Stimulated activated effector memory CD8-positive, alpha-beta T cell treated with anti-CD3 and anti-CD28 coated beads, Interleukin-12 subunit alpha, Interleukin-12 subunit beta, amount 100 ng/mL, for 72 hours (primary cell): ENCODE data around the gene LRRTM4.

Source experiments
- ATAC-seq: fragments of 150-1000 bp; cut with Tn5 transposase; 2 replicates; pipeline ENCODE4 v1.10.0; 2021
- DNase-seq, 2 donors: peaks; one replicate each; pipeline ENCODE4 v3.0.0; 2021 to 2022; ENCODE audit warnings: low spot score in 2 of 2
- H3K27ac Mint-ChIP-seq: one replicate; pipeline ENCODE4 v1.8.0; 2022; ENCODE audit warnings: mild to moderate bottlenecking, mixed read lengths
- H3K36me3 Mint-ChIP-seq: one replicate; pipeline ENCODE4 v1.8.0; 2022; ENCODE audit warnings: mild to moderate bottlenecking, mixed read lengths
- H3K4me1 Mint-ChIP-seq: one replicate; pipeline ENCODE4 v1.8.0; 2022; ENCODE audit warnings: mixed read lengths
- H3K4me3 Mint-ChIP-seq: one replicate; pipeline ENCODE4 v1.8.0; 2022; ENCODE audit warnings: mild to moderate bottlenecking, mixed read lengths
- H3K9me3 Mint-ChIP-seq: one replicate; pipeline ENCODE4 v1.8.0; 2022; ENCODE audit warnings: mixed read lengths

Gene LRRTM4

GRCh38 chr2:77005522-77005921 is 516.7 kb downstream of the LRRTM4 start:
- no peak for ATAC-seq
- Mint-ChIP-seq H3K4me3 (no peak overlapping the region), H3K27ac (no peak overlapping the region), H3K36me3 (no peaks in the 10 kb centered on the region), H3K9me3 (peaks cover 13% of the 10 kb centered on the region), H3K4me1 (no peaks in the 10 kb centered on the region)
- DNase-seq: no peak

GRCh38 chr2:77001895-77002294 is 520.3 kb downstream of the LRRTM4 start:
- Mint-ChIP-seq H3K4me3 (no peak overlapping the region), H3K36me3 (no peaks in the 10 kb centered on the region), H3K9me3 (peaks cover 21% of the 10 kb centered on the region), H3K4me1 (no peaks in the 10 kb centered on the region), H3K27ac (no peak overlapping the region)
- DNase-seq (no peak), ATAC-seq (no peak)

GRCh38 chr2:76998704-76999103 is 523.5 kb downstream of the LRRTM4 start:
- DNase-seq: no peak
- H3K4me3 Mint-ChIP-seq: no peak overlapping the region
- H3K36me3 Mint-ChIP-seq: no peaks in the 10 kb centered on the region
- H3K4me1 Mint-ChIP-seq: no peaks in the 10 kb centered on the region
- peaks cover 14% of the 10 kb centered on the region for H3K9me3 Mint-ChIP-seq
- no peak overlapping the region for H3K27ac Mint-ChIP-seq
- ATAC-seq: no peak

- Mint-ChIP-seq H3K9me3 (peaks cover 14% of the 10 kb centered on the region), H3K4me3 (no peak overlapping the region), H3K36me3 (no peaks in the 10 kb centered on the region), H3K4me1 (no peaks in the 10 kb centered on the region), H3K27ac (no peak overlapping the region)
- ATAC-seq (no peak), DNase-seq (no peak)
These were observed 524.0 kb downstream of the LRRTM4 start for GRCh38 chr2:76998152-76998551.

GRCh38 chr2:76997296-76997695 is 524.9 kb downstream of the LRRTM4 start:
- Mint-ChIP-seq H3K36me3 (no peaks in the 10 kb centered on the region), H3K9me3 (peaks cover 11% of the 10 kb centered on the region), H3K4me3 (no peak overlapping the region), H3K4me1 (no peaks in the 10 kb centered on the region), H3K27ac (no peak overlapping the region)
- no peak for DNase-seq
- ATAC-seq: no peak

- no peak overlapping the region for H3K4me3 Mint-ChIP-seq
- no peaks in the 10 kb centered on the region for H3K4me1 Mint-ChIP-seq
- peaks cover 13% of the 10 kb centered on the region for H3K9me3 Mint-ChIP-seq
- DNase-seq: no peak
- ATAC-seq: no peak
- H3K36me3 Mint-ChIP-seq: no peaks in the 10 kb centered on the region
- no peak overlapping the region for H3K27ac Mint-ChIP-seq
These were observed 536.6 kb downstream of the LRRTM4 start for GRCh38 chr2:76985387-76986136.

- DNase-seq: no peak
- H3K27ac Mint-ChIP-seq: no peak overlapping the region
- no peaks in the 10 kb centered on the region for H3K36me3 Mint-ChIP-seq
- no peaks in the 10 kb centered on the region for H3K4me1 Mint-ChIP-seq
- H3K9me3 Mint-ChIP-seq: peaks cover 15% of the 10 kb centered on the region
- no peak for ATAC-seq
- no peak overlapping the region for H3K4me3 Mint-ChIP-seq
These were observed 537.8 kb downstream of the LRRTM4 start for GRCh38 chr2:76984359-76984758.

- H3K4me3 Mint-ChIP-seq: no peak overlapping the region
- ATAC-seq: no peak
- H3K36me3 Mint-ChIP-seq: no peaks in the 10 kb centered on the region
- peaks cover 9% of the 10 kb centered on the region for H3K9me3 Mint-ChIP-seq
- H3K4me1 Mint-ChIP-seq: no peaks in the 10 kb centered on the region
- H3K27ac Mint-ChIP-seq: no peak overlapping the region
- no peak for DNase-seq
These were observed 541.9 kb downstream of the LRRTM4 start for GRCh38 chr2:76980067-76980787.

- ATAC-seq: no peak
- H3K9me3 Mint-ChIP-seq: peaks cover 6% of the 10 kb centered on the region
- no peak for DNase-seq
- H3K36me3 Mint-ChIP-seq: no peaks in the 10 kb centered on the region
- H3K4me3 Mint-ChIP-seq: no peak overlapping the region
- H3K4me1 Mint-ChIP-seq: no peaks in the 10 kb centered on the region
- H3K27ac Mint-ChIP-seq: no peak overlapping the region
These were observed 544.1 kb downstream of the LRRTM4 start for GRCh38 chr2:76977846-76978727.

GRCh38 chr2:76975752-76976151 is 546.4 kb downstream of the LRRTM4 start:
- H3K4me1 Mint-ChIP-seq: no peaks in the 10 kb centered on the region
- DNase-seq (no peak), ATAC-seq (no peak)
- H3K27ac Mint-ChIP-seq: no peak overlapping the region
- peaks cover 9% of the 10 kb centered on the region for H3K9me3 Mint-ChIP-seq
- H3K36me3 Mint-ChIP-seq: no peaks in the 10 kb centered on the region
- no peak overlapping the region for H3K4me3 Mint-ChIP-seq

GRCh38 chr2:76973610-76974009 is 548.6 kb downstream of the LRRTM4 start:
- Mint-ChIP-seq H3K27ac (no peak overlapping the region), H3K4me1 (no peaks in the 10 kb centered on the region), H3K36me3 (no peaks in the 10 kb centered on the region), H3K9me3 (peaks cover 15% of the 10 kb centered on the region), H3K4me3 (no peak overlapping the region)
- ATAC-seq: no peak
- no peak for DNase-seq

- no peaks in the 10 kb centered on the region for H3K4me1 Mint-ChIP-seq
- no peaks in the 10 kb centered on the region for H3K36me3 Mint-ChIP-seq
- ATAC-seq (no peak), DNase-seq (no peak)
- H3K4me3 Mint-ChIP-seq: no peak overlapping the region
- H3K27ac Mint-ChIP-seq: no peak overlapping the region
- H3K9me3 Mint-ChIP-seq: peaks cover 19% of the 10 kb centered on the region
These were observed 556.4 kb downstream of the LRRTM4 start for GRCh38 chr2:76965772-76966171.

GRCh38 chr2:76958749-76959148 is 563.4 kb downstream of the LRRTM4 start:
- H3K4me1 Mint-ChIP-seq: no peaks in the 10 kb centered on the region
- H3K27ac Mint-ChIP-seq: no peak overlapping the region
- H3K9me3 Mint-ChIP-seq: peaks cover 14% of the 10 kb centered on the region
- DNase-seq: no peak
- H3K4me3 Mint-ChIP-seq: no peak overlapping the region
- H3K36me3 Mint-ChIP-seq: no peaks in the 10 kb centered on the region
- no peak for ATAC-seq

- H3K4me1 Mint-ChIP-seq: no peaks in the 10 kb centered on the region
- no peaks in the 10 kb centered on the region for H3K36me3 Mint-ChIP-seq
- H3K4me3 Mint-ChIP-seq: no peak overlapping the region
- H3K9me3 Mint-ChIP-seq: peaks cover 27% of the 10 kb centered on the region
- no peak overlapping the region for H3K27ac Mint-ChIP-seq
- ATAC-seq (no peak), DNase-seq (no peak)
These were observed 568.3 kb downstream of the LRRTM4 start for GRCh38 chr2:76953733-76954347.

- H3K27ac Mint-ChIP-seq: no peak overlapping the region
- H3K36me3 Mint-ChIP-seq: no peaks in the 10 kb centered on the region
- H3K4me3 Mint-ChIP-seq: no peak overlapping the region
- H3K4me1 Mint-ChIP-seq: no peaks in the 10 kb centered on the region
- ATAC-seq (no peak), DNase-seq (no peak)
- peaks cover 24% of the 10 kb centered on the region for H3K9me3 Mint-ChIP-seq
These were observed 575.5 kb downstream of the LRRTM4 start for GRCh38 chr2:76946631-76947145.
